HG02588 (cell line): ENCODE measurements around the gene HIVEP3.
"Not testable (repeated sequence)": the region's sequence is repeated elsewhere in the genome, so short reads cannot be mapped to it uniquely, and the experiment has no call there.

Experiments used
- ATAC-seq: cut with Tn5 transposase; IDR thresholded peaks from one replicate; pipeline ENCODE4 v1.9.1; 2021; ENCODE audit warnings: mild to moderate bottlenecking, moderate library complexity; ENCODE audit not compliant: unreplicated experiment

The HIVEP3 gene

GRCh38 chr1:41918450-41919043, at the start of gene HIVEP3:
TSS of gene HIVEP3 (minus strand) at chr1:41918922.
- no peak for ATAC-seq

DNA sequence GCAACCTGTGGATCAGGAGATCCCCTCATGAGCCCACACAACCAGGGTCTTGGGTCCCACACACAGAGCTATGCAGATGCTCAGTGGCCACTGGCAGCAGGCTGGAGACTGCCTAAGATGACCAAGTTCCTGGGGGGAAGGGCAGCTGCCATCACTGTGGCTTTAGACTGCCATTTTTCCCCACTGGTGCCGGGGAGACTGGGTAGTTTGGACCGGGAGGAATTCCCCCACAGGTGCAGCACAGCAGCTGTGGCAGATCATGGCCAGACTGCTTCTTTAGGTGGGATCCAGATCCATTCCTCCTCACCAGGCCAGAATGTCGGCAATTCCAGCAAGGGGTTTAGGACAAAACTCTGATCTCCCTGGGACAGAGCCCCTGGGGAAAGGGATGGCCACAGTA, 45.7 kb upstream of the HIVEP3 start:
- ATAC-seq = no peak

GRCh38 chr1:41963636-41964035, 44.9 kb upstream of the HIVEP3 start:
- no peak for ATAC-seq

- ATAC-seq = no peak
Measured at GRCh38 chr1:41958015-41958673, 39.4 kb upstream of the HIVEP3 start.

- no peak for ATAC-seq
Measured at GRCh38 chr1:41957568-41957967, 38.8 kb upstream of the HIVEP3 start.

GRCh38 chr1:41955461-41956159, 36.9 kb upstream of the HIVEP3 start:
- ATAC-seq = no peak

DNA sequence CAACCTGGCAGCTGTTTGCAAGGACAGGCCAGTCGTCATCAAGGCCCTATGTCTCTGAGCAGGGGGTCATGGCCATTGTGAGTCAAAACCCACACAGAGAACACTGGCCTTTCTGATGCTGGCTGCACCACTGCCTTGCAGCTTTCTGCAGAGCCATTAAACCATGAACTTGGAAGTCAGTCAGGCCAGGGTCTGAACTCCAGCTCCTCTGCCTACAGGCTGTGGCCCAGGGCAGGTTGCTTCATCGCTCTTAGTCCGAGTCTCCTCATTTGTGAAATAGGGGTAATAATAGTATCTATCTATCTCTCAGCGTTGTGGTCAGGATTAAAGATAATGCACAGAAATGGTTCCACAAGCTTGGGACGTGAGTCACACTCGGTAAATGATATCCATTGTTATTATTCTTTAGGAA, 35.8 kb upstream of the HIVEP3 start:
- ATAC-seq = no peak

DNA sequence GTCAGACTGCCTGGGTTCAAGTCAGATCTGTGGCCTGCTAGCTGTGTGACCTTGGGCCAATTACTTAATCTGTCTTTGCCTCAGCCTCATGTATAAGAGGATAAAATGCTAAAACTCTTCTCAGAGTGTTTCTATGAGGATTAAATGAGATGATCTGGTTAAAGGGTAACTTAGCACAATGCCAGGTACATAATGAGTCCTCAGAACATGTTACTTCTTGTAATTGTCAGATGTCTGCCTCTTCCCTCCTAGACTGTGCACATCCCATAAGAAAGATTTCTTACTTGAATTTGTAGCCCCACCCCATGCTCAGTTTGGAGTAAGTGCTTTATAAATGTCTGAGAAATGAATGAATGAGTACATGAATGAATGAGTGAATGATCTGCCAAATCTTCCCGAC, 34.6 kb upstream of the HIVEP3 start:
- no peak for ATAC-seq

- ATAC-seq = no peak
Measured at GRCh38 chr1:41952208-41952607, 33.5 kb upstream of the HIVEP3 start.

DNA sequence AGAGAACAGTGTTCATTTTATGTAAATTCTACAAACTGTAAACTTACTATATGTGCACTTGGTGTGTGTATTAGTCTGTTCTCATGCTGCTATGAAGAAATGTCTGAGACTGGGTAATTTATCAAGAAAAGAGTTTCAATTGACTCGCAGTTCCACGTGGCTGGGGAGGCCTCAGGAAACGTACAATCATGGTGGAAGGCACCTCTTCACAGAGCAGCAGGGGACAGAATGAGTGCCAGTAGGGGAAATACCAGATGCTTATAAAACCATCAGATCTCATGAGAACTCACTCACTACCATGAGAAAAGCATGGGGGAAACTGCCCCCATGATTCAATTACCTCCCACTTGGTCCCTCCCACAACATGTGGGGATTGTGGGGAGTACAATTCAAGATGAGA, 32.8 kb upstream of the HIVEP3 start:
- not testable (repeated sequence) for ATAC-seq

DNA sequence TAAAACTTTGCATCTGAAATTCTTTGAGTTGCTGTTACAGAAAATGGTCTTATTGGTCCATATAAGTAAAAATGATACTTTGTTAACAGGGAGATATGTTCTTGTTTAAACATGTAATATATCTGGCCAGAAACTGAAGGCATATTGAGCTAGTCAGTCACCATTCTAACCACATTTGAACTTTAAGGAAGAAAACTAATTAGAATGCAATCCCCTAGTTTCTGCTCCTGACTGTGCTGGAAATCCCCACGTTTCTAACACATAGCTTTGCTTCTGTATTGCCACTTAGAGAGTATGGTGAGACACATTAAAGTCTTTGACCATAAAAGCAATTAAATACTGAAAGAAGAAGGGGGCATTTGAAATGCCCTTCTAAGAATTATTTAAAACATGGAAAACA, 32.1 kb upstream of the HIVEP3 start:
- ATAC-seq = no peak

DNA sequence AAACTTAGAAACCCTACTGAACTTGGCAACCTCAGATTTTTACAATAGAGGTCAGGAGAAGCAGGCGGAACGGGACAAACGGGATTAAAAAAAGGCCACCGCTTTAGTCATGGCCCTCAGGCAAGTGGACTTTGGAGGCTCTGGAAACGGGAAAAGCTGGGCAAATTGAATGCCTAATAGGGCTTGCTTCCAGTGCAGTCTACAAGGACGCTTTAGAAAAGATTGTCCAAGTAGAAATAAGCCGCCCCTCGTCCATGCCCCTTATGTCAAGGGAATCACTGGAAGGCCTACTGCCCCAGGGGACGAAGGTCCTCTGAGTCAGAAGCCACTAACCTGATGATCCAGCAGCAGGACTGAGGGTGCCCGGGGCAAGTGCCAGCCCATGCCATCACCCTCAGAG, 27.2 kb upstream of the HIVEP3 start:
- not testable (repeated sequence) for ATAC-seq

DNA sequence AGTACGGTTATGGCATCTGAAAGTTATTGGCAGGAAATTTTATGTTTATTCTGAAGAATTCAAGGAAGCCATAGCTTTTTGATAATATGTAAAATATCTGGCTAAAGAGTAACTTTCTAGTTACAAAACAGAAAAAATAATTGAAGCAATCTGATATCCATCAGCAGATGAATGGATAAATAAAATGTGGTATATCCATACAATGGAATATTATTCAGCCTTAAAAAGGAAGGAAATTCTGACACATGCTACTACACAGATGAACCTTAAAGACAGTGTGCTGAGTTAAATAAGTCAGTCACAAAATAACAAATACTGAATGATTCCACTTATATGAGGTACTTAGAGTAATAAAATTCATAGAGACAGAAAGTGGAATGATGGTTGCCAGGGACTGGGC, 25.0 kb upstream of the HIVEP3 start:
- ATAC-seq = no peak

GRCh38 chr1:41942278-41942677, 23.6 kb upstream of the HIVEP3 start:
- ATAC-seq = no peak

DNA sequence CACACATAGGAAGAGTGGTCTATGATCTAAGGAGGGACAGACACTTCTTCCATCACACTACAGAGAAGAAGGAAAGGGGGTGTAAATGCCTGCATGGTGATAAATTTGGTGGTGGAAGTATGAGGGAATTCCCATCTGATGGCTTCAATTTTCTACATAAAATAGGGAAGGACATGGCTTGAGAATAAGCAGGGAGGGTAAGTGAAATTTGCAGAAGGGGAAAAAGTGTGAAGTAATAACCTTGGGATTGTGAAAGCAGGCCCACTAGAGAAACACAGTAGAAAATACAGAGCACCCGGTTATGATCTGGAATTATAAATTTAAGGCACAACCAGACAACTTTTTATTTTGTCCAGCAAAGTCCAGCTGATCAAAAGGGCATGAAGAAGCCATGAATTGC, 22.7 kb upstream of the HIVEP3 start:
- ATAC-seq = no peak

DNA sequence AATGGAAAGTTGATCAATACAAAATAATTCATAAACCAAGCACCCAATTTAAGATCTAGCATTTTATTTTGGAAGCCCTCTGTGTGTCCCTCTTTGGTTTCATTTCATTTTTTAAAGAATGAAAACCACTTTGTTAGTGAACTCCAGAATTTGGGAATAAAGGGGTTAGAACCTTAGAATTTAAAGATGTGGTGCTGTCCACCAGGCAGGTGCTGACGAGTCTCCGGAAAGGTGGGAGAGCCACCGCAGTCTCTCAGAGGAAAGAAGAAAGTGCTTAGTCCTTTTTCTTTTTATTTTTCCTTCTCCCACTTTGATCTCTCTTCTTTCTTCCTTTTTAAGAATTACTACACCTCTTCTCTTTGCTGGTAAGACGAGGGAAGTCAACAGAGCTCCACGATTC, 20.5 kb upstream of the HIVEP3 start:
- no peak for ATAC-seq

DNA sequence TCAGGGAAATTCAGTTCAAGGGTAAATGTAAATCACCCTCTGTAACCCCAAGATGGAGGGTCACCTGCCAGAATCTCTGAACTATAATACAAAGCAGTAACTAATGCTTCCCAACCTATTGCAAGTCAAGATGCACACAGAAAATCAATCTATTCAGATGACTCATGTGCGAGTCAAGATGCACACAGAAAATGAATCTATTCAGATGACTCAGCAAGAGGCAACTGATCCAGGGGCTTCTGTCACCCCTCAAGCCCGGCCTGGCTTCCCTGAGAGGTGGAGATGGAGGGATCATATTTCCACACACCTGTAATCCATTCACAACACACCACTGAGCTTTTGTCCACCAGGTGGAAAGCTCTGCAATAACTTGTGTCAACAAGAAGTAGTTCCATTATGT, 17.4 kb upstream of the HIVEP3 start:
- ATAC-seq = no peak

- no peak for ATAC-seq
Measured at GRCh38 chr1:41935226-41935625, 16.5 kb upstream of the HIVEP3 start.

GRCh38 chr1:41933106-41933505, 14.4 kb upstream of the HIVEP3 start:
- ATAC-seq = no peak

DNA sequence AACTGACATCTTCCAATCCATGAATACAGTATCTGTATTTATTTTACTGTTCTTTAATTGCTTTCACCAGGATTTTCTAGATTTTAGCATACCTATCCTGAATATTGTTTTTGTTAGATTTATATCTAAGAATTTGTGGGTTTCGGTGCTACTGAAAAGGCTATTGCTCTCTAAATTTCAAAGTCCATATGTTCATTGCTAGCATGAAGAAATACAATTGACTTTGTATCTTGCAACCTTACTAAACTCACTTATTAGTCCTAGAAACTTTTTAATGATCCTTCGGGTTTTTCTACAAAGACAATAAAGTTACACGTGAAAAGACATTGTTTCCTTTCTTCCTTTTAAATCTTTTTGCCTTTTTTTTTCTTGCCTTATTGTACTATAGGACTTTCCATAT, 12.9 kb upstream of the HIVEP3 start:
- ATAC-seq = no peak

DNA sequence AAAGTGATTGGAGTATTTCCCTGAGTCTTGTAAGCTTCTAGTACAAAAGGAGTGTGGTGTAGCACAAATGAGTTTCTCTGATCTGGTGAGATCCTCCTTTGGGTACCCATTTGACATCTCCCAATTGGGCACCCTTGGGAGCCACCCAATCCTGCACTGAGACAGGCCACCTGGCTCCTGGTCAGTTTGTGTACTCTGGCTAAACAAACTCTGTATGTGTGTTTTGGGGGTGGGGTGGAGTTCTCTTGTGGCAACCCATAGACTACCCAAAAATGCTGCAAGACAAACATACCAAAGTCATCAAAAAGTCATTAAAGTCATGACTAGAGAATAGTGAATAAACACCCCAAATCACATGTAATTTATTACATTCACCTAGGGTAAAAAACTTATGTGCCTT, 8.4 kb upstream of the HIVEP3 start:
- no peak for ATAC-seq

GRCh38 chr1:41925712-41926111, 7.0 kb upstream of the HIVEP3 start:
- no peak for ATAC-seq
